Measurements from ENCODE around the gene PTPRG. TPM values are rescaled to one million over a fixed set of nuclear protein-coding genes. Genes with fewer than 3 reads are reported as not detected.

Gene PTPRG
- polyA plus RNA-seq, 2 donors, result 1.1 to 1.6 TPM

- Histone ChIP-seq H3K27ac (ENCODE audit: low read depth in 2 of 2, low read length in 1 of 2) (no peak overlapping the region), H3K27me3 (ENCODE audit: control insufficient read depth in 1 of 2, insufficient read depth in 2 of 2, low read length in 2 of 2) (no peaks in the 10 kb centered on the region)
Measured at GRCh38 chr3:61855211-61855610, 293.8 kb downstream of the PTPRG start.

GRCh38 chr3:61857297-61857696, 295.9 kb downstream of the PTPRG start:
- no peak overlapping the region for H3K4me3 ChIP-seq (ENCODE audit: low read depth in 1 of 2, low read length in 2 of 2)
- WGBS, 2 donors, result 84 to 95% methylated on average over 2 of the region's 2 CpGs
- no peak overlapping the region for H3K27ac ChIP-seq (ENCODE audit: low read depth in 2 of 2, low read length in 1 of 2)

More at GRCh38 chr3:61855211-61855610, 293.8 kb downstream of the PTPRG start:
- no peaks in the 10 kb centered on the region for H3K36me3 ChIP-seq (ENCODE audit: control insufficient read depth in 2 of 2, insufficient read depth in 2 of 2, low read length in 1 of 2)
- H3K9me3 ChIP-seq (ENCODE audit: control insufficient read depth in 2 of 2, insufficient read depth in 1 of 2, low read depth in 1 of 2, low read length in 1 of 2), result no peaks in the 10 kb centered on the region
- WGBS, 2 donors, result 93 to 100% methylated on average over 1 of the region's 1 CpG
- H3K4me1 ChIP-seq (ENCODE audit: control insufficient read depth in 2 of 2, insufficient read depth in 2 of 2, low read length in 1 of 2), result no peaks in the 10 kb centered on the region
- no peak overlapping the region for H3K4me3 ChIP-seq (ENCODE audit: low read depth in 1 of 2, low read length in 2 of 2)

GRCh38 chr3:61858054-61858453, 296.7 kb downstream of the PTPRG start:
- 4 to 5% methylated on average over 2 of the region's 2 CpGs for WGBS, 2 donors

More at GRCh38 chr3:61857297-61857696, 295.9 kb downstream of the PTPRG start:
- no peaks in the 10 kb centered on the region for H3K4me1 ChIP-seq (ENCODE audit: control insufficient read depth in 2 of 2, insufficient read depth in 2 of 2, low read length in 1 of 2)
- no peaks in the 10 kb centered on the region for H3K36me3 ChIP-seq (ENCODE audit: control insufficient read depth in 2 of 2, insufficient read depth in 2 of 2, low read length in 1 of 2)
- no peaks in the 10 kb centered on the region for H3K27me3 ChIP-seq (ENCODE audit: control insufficient read depth in 1 of 2, insufficient read depth in 2 of 2, low read length in 2 of 2)
- H3K9me3 ChIP-seq (ENCODE audit: control insufficient read depth in 2 of 2, insufficient read depth in 1 of 2, low read depth in 1 of 2, low read length in 1 of 2), result no peaks in the 10 kb centered on the region

GRCh38 chr3:61861410-61861809, 300.0 kb downstream of the PTPRG start:
- Histone ChIP-seq H3K9me3 (ENCODE audit: control insufficient read depth in 2 of 2, insufficient read depth in 1 of 2, low read depth in 1 of 2, low read length in 1 of 2) (no peaks in the 10 kb centered on the region), H3K4me1 (ENCODE audit: control insufficient read depth in 2 of 2, insufficient read depth in 2 of 2, low read length in 1 of 2) (no peaks in the 10 kb centered on the region), H3K27me3 (ENCODE audit: control insufficient read depth in 1 of 2, insufficient read depth in 2 of 2, low read length in 2 of 2) (no peaks in the 10 kb centered on the region), H3K27ac (ENCODE audit: low read depth in 2 of 2, low read length in 1 of 2) (no peak overlapping the region), H3K4me3 (ENCODE audit: low read depth in 1 of 2, low read length in 2 of 2) (no peak overlapping the region), H3K36me3 (ENCODE audit: control insufficient read depth in 2 of 2, insufficient read depth in 2 of 2, low read length in 1 of 2) (no peaks in the 10 kb centered on the region)
- WGBS, 2 donors, result 96 to 97% methylated on average over 1 of the region's 1 CpG

More at GRCh38 chr3:61858054-61858453, 296.7 kb downstream of the PTPRG start:
- Histone ChIP-seq H3K27ac (ENCODE audit: low read depth in 2 of 2, low read length in 1 of 2) (no peak overlapping the region), H3K36me3 (ENCODE audit: control insufficient read depth in 2 of 2, insufficient read depth in 2 of 2, low read length in 1 of 2) (no peaks in the 10 kb centered on the region), H3K9me3 (ENCODE audit: control insufficient read depth in 2 of 2, insufficient read depth in 1 of 2, low read depth in 1 of 2, low read length in 1 of 2) (no peaks in the 10 kb centered on the region), H3K4me1 (ENCODE audit: control insufficient read depth in 2 of 2, insufficient read depth in 2 of 2, low read length in 1 of 2) (no peaks in the 10 kb centered on the region), H3K4me3 (ENCODE audit: low read depth in 1 of 2, low read length in 2 of 2) (no peak overlapping the region), H3K27me3 (ENCODE audit: control insufficient read depth in 1 of 2, insufficient read depth in 2 of 2, low read length in 2 of 2) (no peaks in the 10 kb centered on the region)

- 83 to 89% methylated on average over 7 of the region's 7 CpGs for WGBS, 2 donors
- no peaks in the 10 kb centered on the region for H3K4me1 ChIP-seq (ENCODE audit: control insufficient read depth in 2 of 2, insufficient read depth in 2 of 2, low read length in 1 of 2)
- H3K9me3 ChIP-seq (ENCODE audit: control insufficient read depth in 2 of 2, insufficient read depth in 1 of 2, low read depth in 1 of 2, low read length in 1 of 2), result no peaks in the 10 kb centered on the region
- H3K4me3 ChIP-seq (ENCODE audit: low read depth in 1 of 2, low read length in 2 of 2), result no peak overlapping the region
- no peaks in the 10 kb centered on the region for H3K27me3 ChIP-seq (ENCODE audit: control insufficient read depth in 1 of 2, insufficient read depth in 2 of 2, low read length in 2 of 2)
- H3K27ac ChIP-seq (ENCODE audit: low read depth in 2 of 2, low read length in 1 of 2), result no peak overlapping the region
- no peaks in the 10 kb centered on the region for H3K36me3 ChIP-seq (ENCODE audit: control insufficient read depth in 2 of 2, insufficient read depth in 2 of 2, low read length in 1 of 2)
Measured at GRCh38 chr3:61862614-61863289, 301.4 kb downstream of the PTPRG start.

- Histone ChIP-seq H3K4me3 (ENCODE audit: low read depth in 1 of 2, low read length in 2 of 2) (no peak overlapping the region), H3K27me3 (ENCODE audit: control insufficient read depth in 1 of 2, insufficient read depth in 2 of 2, low read length in 2 of 2) (no peaks in the 10 kb centered on the region), H3K4me1 (ENCODE audit: control insufficient read depth in 2 of 2, insufficient read depth in 2 of 2, low read length in 1 of 2) (no peaks in the 10 kb centered on the region), H3K9me3 (ENCODE audit: control insufficient read depth in 2 of 2, insufficient read depth in 1 of 2, low read depth in 1 of 2, low read length in 1 of 2) (no peaks in the 10 kb centered on the region), H3K36me3 (ENCODE audit: control insufficient read depth in 2 of 2, insufficient read depth in 2 of 2, low read length in 1 of 2) (no peaks in the 10 kb centered on the region), H3K27ac (ENCODE audit: low read depth in 2 of 2, low read length in 1 of 2) (no peak overlapping the region)
- WGBS, 2 donors, result 79 to 83% methylated on average over 1 of the region's 1 CpG
Measured at GRCh38 chr3:61863579-61863978, 302.2 kb downstream of the PTPRG start.

GRCh38 chr3:61864886-61865285, 303.5 kb downstream of the PTPRG start:
- Histone ChIP-seq H3K4me1 (ENCODE audit: control insufficient read depth in 2 of 2, insufficient read depth in 2 of 2, low read length in 1 of 2) (no peaks in the 10 kb centered on the region), H3K27me3 (ENCODE audit: control insufficient read depth in 1 of 2, insufficient read depth in 2 of 2, low read length in 2 of 2) (no peaks in the 10 kb centered on the region), H3K4me3 (ENCODE audit: low read depth in 1 of 2, low read length in 2 of 2) (no peak overlapping the region), H3K9me3 (ENCODE audit: control insufficient read depth in 2 of 2, insufficient read depth in 1 of 2, low read depth in 1 of 2, low read length in 1 of 2) (no peaks in the 10 kb centered on the region), H3K27ac (ENCODE audit: low read depth in 2 of 2, low read length in 1 of 2) (no peak overlapping the region), H3K36me3 (ENCODE audit: control insufficient read depth in 2 of 2, insufficient read depth in 2 of 2, low read length in 1 of 2) (no peaks in the 10 kb centered on the region)
- 79 to 88% methylated on average over 1 of the region's 1 CpG for WGBS, 2 donors

- Histone ChIP-seq H3K36me3 (ENCODE audit: control insufficient read depth in 2 of 2, insufficient read depth in 2 of 2, low read length in 1 of 2) (no peaks in the 10 kb centered on the region), H3K27ac (ENCODE audit: low read depth in 2 of 2, low read length in 1 of 2) (no peak overlapping the region), H3K27me3 (ENCODE audit: control insufficient read depth in 1 of 2, insufficient read depth in 2 of 2, low read length in 2 of 2) (no peaks in the 10 kb centered on the region), H3K4me3 (ENCODE audit: low read depth in 1 of 2, low read length in 2 of 2) (no peak overlapping the region), H3K9me3 (ENCODE audit: control insufficient read depth in 2 of 2, insufficient read depth in 1 of 2, low read depth in 1 of 2, low read length in 1 of 2) (no peaks in the 10 kb centered on the region), H3K4me1 (ENCODE audit: control insufficient read depth in 2 of 2, insufficient read depth in 2 of 2, low read length in 1 of 2) (no peaks in the 10 kb centered on the region)
- WGBS, 2 donors, result 89 to 91% methylated on average over 6 of the region's 6 CpGs
Measured at GRCh38 chr3:61865466-61866152, 304.2 kb downstream of the PTPRG start.

GRCh38 chr3:61866153-61866542, 304.8 kb downstream of the PTPRG start:
- H3K27ac ChIP-seq (ENCODE audit: low read depth in 2 of 2, low read length in 1 of 2), result no peak overlapping the region
- H3K4me3 ChIP-seq (ENCODE audit: low read depth in 1 of 2, low read length in 2 of 2), result no peak overlapping the region
- no peaks in the 10 kb centered on the region for H3K36me3 ChIP-seq (ENCODE audit: control insufficient read depth in 2 of 2, insufficient read depth in 2 of 2, low read length in 1 of 2)
- no peaks in the 10 kb centered on the region for H3K27me3 ChIP-seq (ENCODE audit: control insufficient read depth in 1 of 2, insufficient read depth in 2 of 2, low read length in 2 of 2)
- no peaks in the 10 kb centered on the region for H3K9me3 ChIP-seq (ENCODE audit: control insufficient read depth in 2 of 2, insufficient read depth in 1 of 2, low read depth in 1 of 2, low read length in 1 of 2)
- no peaks in the 10 kb centered on the region for H3K4me1 ChIP-seq (ENCODE audit: control insufficient read depth in 2 of 2, insufficient read depth in 2 of 2, low read length in 1 of 2)
- 85% methylated on average over 2 of the region's 2 CpGs for WGBS, 2 donors
